ENCODE results near the gene PLA2G3.

DNA sequence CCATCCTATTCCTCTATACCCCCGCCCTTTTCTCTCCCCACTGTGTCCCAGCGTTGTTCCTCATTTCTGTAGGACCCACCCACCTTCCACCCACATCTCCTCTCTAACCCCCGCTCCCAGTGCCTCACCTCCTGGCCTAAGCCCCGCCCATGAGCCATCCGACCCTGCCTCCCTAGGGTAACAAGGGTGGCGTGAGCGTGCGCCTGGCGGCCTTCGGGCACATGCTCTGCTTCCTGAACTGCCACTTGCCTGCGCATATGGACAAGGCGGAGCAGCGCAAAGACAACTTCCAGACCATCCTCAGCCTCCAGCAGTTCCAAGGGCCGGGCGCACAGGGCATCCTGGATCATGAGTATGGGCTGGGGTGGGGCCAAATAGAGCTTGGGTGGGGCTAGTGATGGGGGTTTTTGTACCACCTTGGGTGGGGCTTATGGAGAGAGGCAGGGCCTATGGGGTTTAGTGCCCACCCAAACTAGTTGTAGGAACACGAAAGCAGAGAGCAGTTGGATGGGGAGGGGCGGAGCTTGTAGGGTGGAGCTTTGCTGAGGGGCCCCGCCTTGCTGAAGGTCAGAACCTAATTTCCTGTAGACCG lies 13.0 kb downstream of the PLA2G3 start:
- TF ChIP-seq SP1 (IDR thresholded peaks at IDR 0.05; ENCODE audit: low read depth) (no peak), CEBPB (IDR thresholded peaks at IDR 0.05; ENCODE audit: low read depth) (no peak), ZFX (IDR thresholded peaks at IDR 0.05) (no peak), EZH2 (IDR thresholded peaks at IDR 0.05) (no peak), SIN3A (IDR thresholded peaks at IDR 0.05; ENCODE audit: low read depth) (no peak)

Measured in HCT116 (cell line).